ENCODE results near the gene HSPB1.

DNA sequence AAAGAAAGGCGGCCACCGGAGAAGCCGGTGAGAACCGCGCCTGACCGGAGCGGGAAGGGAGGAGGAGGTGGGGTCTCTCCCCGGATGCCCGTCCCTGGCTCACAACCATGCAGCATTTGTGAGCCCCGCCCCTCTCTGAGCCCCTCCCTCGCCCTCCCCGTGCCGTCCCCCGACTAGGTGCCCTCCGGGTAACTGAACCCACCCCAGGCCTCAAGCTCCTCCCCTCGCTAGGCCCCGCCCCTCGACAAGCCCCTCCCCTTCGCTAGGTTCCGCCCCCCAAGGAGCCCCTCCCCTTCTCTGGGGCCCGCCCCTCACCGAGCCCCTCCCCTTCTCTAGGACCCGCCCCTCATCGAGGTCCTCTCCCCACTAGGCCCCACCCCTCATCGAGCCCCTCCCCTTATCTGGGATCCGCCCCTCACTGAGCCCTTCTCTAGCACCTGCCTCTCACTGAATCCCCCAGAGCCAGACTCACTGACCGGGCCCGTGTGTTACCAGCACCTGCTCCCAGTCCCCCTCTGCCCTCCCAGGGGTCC, 42.2 kb upstream of the HSPB1 start:
- TF ChIP-seq SUZ12 (IDR thresholded peaks at IDR 0.05), result no peak
- no peak for TF ChIP-seq ELF4 (IDR thresholded peaks at IDR 0.05)
- no peak for TF ChIP-seq ARNT (IDR thresholded peaks at IDR 0.05)
- no peak for TF ChIP-seq FOXA1 (IDR thresholded peaks at IDR 0.05)

Measured in HEK293T (cell line).